ENCODE measurements around the gene TMEM201.

TMEM201 gene

DNA sequence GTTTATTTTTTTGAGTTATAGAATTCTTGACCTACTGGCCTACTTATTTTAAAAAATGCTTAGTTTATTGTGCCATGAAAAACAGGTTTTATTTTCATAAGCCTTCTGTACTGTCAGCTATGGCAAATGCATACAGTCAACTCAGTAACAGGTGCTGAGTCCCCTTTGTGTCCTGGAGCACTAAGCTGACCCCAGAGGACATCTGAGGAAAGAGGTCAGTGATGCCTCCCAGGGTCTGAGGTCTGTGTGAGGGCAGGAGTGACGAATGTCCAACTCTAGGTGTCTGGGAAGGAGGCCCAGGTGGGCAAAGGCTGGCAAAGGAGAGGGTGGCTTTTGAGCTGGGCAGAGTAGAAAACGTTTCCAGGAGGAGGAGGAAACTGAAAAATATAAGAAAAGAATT is 7.8 kb upstream of the TMEM201 start:
- DNase-seq: no peak

DNA sequence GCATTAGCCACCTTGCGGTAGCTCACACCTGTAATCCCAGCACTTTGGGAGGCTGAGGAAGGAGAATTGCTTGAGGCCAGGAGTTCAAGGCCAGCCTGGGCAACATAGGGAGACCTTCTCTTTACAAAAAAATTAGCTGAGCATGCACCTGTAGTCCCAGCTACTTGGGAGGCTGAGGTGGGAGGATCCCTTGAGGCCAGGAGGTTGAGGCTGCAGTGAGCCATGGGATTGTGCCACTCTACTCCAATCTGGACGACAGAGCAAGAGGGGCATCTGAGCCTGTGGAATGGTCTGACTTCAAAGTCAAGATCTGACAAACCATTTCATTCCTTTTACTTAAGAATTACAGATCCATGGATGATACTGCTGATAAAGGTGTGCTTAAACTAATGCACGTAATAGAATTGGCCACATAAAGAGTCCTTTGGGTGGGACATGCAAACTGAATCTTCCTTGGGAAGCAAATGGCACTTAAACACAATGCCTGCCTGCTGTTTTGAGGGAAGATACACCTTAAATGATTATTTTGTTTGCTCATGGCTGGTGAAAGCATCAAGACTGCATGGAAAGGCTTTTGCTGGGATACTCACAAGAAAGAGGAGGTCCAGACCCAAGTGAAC is 2.5 kb upstream of the TMEM201 start:
- no peak for DNase-seq

DNA sequence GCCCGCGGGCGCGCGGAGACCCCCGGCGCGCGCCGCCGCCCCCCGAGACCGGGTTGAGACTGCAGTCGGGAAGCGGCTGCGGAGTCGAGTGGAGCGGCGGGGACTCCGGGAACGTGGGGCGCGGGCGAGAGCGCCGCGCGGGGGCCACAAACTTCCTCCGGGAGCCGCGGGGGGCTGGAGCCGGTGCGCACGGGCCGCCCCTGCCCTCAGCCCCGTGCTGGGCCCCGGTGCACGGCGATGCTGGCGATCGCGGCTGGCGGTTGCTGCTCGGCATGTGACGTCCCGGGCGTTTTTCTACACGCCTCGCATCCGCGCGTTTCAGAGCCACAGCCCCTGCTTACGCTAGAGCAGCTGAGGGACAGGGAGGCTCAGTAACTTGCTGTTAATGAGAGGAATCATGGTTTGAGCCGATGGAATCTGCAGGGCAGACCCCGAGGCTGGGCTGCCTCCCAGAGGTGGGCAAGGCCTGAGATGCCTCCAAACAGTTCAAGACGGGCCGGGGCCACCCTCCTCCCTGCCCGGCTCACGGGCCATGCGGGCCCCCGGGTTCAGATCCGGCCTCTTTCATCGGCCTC is 520 bp downstream of the TMEM201 start:
- peak; percentile 61 for DNase-seq

DNA sequence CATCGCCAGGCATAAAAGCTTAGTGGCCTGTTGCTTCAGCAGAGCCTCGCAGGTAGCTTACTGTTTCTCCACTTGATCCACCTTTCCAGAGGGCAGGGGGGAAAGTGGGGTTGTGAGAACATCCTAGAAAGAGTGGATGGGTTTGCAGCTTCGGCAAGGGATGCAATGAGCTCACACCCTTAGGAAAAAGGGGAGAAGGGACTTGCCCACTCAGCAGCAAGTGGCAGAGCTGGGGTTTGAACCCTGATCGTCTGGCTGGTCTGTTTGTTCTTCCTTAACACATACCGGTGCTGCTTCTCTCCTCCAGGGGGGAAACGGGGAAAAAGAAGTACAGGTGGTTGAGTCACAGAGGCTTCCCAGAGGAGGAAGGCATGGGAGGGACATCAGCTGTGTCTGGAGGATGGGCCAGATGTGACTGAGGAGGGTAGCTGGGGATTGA is 1.0 kb downstream of the TMEM201 start:
- DNase-seq: no peak

DNA sequence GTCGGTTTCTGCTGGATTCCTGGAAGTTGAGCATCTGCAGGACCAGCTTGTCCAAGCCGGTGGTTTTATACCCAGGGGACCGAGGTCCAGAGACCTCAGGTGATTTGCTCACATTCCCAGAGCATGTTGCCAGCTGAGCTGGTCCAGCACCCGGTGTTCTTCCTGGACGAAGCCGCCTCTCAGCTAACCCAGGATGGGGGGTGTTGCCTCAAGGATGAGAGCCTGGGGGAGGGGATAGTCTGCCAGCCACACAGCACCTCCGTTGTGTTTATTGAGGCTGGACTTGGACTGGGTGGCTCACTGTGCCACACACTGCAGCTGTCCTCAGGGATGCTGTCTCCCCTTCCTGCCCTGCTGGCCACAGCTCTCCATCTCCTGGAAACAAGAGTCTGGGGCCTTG is 1.5 kb downstream of the TMEM201 start:
- DNase-seq: no peak

DNA sequence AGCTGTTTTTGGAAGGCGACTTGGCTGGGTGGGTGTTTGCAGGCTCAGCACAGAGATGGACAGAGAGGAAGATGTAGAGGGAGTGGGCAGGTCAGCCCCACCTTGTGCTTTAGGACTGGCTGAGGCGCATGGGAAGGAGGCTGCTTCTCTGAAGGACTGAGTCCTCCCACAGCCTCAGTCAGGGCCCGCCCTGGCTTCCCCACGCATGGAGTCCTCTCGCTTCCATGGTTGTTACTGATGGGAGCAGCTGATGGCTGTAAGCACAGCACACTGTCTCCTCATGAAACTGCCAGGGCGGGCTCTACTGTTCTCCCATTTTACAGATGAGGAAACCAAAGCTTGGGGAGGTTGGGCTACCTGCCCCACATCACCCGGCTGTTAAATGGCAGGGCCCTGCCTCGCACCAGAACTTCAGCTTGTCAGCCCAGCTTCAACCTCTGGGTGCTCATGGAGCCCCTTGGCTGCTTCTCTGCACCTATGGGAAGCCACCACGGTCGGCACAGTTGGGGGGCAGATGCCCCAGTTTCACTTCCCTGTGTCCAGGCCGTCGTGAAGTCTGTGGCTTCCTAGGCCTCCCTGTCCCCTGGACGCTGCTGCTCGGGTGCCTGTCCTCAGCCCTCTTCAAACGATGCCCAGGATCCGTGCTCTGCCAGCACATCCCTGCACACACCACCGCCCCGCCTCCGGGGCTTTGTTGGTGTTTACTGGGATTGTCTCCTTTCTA is 2.4 kb downstream of the TMEM201 start:
- no peak for DNase-seq

DNA sequence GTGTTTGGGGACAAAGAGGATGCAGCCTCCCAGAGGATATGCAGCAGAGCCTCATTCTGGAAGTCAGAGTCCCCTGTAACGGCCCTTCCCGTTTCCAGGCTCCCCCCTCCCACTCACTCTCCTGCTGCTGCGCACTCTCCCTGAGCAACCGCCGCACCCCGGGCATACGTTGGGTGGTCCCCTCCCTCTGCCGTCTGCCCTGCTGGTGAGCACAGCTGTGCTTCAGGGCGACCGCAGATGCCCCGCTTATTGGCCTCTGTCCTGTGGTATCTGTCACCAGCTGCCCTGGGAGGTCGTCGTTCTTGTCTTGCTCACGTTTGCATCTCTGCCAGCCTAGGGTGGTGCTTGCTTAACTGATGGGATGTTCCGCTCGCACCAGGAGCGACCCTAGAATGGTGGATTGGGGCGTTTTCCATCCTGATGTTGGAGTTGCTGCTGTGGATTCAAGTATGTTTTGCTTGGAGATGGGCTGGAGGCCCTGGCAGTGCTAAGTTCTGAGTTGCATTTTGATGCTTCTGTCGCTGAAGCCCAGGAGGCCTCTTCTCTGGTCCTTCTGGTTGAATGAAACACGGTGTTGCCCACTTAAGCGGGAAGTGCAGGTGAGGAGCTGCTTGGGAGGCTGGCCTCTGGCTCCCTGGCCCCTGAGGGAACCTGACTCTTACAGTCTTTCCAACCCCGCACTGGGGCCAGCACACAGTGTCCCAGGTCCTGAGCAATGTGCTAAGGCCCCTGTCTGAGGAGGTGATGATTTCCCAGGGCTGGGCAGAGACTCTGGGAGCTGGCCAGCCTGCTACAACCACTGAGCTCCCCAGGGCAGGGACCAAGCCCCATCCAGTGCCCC is 3.2 kb downstream of the TMEM201 start:
- DNase-seq: no peak

DNA sequence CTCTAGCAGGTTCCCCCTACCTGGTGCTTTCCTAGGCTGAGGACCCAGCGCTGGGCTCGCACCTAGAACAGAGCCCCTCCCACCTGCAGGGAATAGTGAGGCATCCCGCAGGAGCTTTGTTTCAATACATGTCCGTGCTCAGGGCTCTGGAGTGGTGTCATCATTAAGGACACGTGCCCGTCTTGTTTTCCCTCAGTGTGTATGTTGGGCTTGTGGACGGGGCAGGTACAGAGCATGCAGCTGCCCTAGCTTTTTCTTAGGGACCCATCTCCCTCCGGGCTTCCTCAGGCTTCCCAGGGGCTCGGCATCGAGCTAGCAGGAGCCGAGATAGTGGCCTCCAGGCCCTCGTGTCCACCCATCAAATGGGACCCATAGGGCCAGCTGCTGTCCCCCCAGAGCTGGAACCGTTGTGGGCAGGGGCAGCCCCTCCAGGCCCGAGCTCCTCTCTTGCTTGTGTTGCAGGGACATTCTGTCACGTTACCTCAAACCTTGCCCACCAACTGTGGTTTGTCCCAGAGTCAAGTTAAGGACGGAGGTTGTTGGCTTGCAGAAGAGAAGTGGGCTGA is 3.9 kb downstream of the TMEM201 start:
- DNase-seq: no peak

DNA sequence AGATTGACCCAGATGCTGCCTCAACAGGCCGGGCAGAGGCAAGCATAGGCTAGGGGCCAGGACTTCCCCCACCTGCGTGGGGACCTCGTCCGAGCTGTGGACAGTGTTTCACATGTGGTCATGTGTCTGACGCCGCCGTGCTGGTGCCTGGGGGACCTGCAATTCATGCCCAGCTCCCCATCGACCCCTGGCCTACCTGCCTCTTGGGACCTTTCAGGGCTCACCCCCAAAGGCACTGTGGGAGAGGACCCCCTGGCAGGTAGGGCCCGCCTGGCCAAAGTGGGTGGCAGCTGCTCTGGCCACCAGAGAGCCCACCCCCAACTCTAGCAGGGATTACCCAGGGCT is 4.4 kb downstream of the TMEM201 start:
- DNase-seq: no peak

DNA sequence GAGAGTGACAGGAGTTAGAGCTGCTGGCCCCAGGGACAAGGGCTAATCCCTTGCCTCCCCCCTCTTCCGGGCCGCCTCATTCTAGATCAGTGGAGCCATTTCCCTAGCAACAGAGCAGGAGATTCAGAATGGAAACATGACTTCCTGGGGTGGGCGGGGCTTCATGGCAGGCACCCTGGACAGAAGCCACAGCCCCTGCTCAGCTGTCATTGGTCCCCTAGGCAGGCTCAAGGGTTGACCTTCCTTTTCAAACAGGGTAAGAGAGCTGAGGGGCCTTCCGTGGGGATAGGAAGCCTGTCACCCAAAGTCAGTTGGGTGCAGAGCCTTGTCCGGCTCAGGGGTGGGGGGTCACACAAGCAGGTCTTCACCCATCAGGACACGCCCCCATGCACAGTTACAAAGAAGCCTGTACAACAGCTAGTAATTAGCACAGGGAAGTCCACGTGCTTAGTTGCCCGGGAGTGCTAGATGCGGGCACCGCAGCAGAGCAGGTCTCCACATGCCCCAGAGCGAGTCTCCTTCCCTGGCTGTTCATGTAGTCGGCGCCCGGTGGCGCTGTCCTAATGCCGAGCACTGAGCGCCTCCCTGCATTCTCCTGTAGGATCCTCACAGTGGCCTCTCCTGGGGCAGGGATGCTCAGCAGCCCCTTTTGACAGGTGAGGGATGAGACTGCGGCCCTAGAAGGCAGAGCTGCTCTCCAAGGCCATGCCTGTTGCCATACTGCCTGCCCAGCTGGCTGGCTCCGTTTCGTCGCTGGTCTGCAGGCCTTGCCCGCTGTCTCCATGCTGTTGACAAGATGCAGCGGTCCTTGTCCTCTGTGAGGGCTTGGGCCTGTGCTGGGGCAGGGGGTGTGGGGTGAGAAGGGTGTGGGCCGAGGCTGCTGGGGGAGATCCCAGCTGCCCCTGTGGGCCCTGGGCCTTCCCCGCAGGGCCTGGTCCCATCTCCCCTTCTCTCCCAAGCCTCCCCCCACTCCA is 5.1 kb downstream of the TMEM201 start:
- peak; percentile 73 for DNase-seq

DNA sequence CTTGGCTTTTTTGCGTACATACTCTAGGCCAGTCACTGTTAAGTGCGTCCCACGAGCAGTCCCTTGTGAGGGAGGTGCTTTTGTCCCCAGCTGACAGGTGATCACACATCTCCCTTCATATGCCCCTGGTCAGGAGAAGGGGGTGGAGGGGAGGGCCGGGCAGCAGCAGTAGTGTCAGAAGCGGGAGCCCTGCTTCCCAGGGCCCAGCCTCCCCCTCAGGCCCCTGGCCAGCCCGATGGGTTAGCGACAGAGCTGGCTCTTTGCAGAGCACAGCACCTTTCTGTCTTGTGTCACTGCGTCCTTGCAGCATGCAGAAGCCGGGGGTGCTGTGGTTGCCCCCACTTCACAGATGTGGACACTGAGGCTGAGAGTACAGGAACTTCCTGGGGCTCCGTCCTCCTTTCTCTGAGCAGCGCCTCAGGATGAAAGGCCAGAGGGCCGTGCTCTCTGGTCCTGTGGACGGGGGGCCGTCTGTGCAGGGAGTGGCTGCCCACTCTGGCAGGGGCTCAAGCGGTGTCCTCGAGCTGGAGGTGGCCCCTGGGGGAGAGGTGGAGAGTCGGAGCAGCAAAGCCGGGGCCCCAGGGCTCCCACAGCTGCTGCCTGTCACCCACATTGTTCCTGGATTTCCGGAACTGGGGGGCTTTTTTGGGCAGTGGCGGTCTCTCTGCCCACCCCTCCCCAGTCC is 5.9 kb downstream of the TMEM201 start:
- no peak for DNase-seq

DNA sequence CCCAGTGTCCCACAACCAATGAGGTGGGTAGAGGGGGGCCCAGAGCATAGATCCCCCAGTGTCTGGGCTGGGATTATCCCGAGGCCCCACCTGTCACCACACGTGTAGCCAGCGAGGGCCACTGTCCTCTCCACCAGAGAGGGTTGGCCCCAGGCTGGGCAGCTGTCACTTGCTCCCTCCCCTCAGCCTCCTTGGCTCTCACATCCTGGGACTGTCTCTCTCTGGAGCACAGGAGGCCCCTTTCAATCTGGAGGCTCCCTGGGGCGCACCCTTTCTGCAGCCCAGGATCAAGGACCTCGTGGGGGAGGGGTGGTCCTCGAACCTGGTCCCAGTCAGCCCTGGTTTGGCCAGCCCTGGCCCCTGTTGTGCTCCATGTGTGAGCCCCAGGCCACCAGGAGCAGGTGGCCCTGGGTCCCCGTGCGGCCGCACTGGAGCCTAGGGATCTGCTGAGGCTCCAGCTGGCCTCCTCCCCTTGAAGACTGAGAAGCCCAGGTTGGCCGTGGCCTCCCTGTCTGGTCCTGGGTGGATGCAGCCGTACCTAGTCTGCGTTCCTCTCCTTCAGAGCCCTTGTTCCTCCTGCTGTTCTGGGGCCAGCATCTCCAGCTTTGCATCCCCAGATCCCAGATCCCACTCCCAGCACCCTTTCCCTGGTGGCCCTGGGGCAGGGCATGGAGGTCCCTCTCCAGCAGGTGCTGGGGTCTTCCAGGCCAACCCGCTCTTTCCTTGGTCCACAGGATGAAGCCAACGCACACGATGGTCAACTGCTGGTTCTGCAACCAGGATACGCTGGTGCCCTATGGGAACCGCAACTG is 6.7 kb downstream of the TMEM201 start:
- DNase-seq: no peak

DNA sequence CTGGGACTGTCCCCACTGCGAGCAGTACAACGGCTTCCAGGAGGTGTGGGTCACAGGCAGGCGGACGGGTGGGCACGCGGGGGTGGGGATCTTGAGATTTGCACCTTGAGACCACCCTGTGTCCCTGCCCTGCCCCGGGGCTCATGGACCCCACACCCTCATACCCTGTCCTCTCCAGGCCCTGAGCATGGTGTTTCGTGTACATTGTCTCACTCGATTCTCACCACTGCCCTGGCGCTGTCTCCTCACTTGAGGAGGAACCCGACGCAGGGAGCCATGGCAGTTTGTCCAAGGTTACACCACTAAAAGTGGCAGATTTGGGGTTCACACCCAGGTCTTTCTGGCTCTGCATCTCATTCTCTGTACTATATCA is 7.2 kb downstream of the TMEM201 start:
- DNase-seq: no peak

DNA sequence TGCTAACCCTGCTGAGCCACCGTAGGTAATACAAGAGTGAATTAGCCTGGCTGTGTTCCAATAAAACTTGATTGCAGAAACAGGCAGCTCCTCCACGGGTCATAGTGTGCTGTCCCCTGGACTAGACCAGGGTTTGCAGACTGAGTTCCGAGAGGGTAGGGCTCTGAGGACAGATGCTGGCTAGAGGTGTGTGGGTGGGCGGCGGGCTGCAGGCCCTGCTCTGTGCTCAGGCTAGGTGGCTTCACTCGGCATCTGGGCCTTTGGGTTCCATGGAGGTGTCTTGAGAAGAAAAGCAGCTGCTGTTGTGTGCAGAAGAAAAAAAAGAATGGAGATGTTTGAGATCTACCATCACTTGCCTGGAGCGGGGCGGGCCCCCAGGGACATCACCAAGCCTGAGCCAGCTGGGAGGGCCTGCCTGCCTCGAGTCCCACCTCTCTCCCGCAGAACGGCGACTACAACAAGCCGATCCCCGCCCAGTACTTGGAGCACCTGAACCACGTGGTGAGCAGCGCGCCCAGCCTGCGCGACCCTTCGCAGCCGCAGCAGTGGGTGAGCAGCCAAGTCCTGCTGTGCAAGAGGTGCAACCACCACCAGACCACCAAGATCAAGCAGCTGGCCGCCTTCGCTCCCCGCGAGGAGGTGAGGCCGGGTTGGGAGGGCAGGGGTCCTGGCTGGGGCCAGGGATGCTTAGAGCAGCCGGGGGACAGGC is 7.9 kb downstream of the TMEM201 start:
- no peak for DNase-seq

DNA sequence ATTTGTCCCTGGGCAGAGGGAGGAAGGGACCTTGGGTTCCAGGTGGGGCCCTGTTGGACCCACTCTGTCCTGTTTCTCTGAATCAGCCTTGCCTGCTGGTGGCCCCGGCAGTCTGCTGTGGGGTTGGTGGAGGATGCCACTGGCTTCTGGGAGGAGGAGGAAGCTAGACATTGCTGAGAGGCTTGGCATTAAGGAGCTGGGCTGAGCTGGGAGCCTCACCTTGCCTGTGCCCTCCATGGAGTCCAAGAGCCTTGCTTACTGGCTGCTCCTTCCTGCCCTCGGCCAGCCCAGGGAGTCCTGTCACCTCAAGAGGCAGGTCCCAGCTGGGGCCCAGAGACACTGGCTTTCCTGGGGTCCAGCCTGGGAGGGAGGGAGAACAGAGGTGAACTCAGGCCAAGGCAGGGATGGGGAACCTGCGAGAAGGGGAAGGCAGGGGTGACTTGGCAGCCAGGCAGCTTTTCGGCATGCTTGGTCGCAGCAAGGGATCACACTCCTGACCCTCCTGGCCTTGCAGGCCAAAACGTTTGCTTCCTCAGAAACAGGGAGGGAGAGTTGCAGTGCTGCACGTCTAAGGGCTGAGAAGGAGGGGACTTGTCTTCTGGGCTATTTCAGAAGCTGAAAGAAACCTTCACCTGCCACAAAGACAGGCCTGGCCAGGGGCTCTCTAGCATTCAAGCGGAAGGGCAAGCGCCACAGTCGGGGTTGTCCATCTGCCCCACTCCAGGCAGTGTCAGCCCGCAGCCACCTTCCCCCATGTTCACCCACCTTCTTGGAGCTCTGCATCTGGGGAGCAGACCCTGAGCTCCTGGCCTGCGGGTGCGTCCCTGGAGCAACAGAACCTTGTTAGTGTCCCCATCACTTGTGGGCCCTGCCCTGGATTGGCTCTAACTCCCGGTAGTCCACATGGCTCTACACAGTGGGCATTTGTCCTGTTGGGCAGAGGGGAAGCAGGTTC is 8.9 kb downstream of the TMEM201 start:
- DNase-seq: no peak

DNA sequence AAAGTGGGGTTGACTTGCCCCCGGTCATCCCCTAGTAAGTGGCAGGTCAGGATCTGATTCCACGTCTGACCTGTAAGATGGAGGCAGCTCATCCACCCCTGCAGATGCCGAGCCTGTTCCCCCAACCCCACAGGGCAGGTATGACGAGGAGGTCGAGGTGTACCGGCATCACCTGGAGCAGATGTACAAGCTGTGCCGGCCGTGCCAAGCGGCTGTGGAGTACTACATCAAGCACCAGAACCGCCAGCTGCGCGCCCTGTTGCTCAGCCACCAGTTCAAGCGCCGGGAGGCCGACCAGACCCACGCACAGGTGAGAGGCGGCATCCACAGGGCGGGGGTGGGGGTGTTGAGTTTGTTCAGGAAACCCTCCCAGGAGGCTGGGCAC is 9.6 kb downstream of the TMEM201 start:
- no peak for DNase-seq

DNA sequence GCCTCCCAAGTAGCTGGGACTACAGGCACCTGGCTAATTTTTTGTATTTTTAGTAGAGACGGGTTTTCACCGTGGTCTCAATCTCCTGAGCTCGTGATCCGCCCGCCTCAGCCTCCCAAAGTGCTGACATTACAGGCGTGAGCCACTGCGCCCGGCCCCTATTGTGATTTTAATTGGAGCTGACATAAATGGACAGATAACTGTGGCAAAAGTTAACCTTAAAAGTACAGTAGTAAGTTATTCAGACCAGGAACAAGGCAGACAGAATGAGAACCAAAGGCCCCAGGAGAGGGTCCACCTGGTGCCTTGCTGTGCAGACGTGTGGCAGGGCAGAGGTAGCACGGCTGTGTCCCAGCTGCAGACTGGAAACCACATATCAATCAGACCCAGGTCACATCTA is 11.0 kb downstream of the TMEM201 start:
- DNase-seq: no peak
